CD4-positive, CD25-positive, alpha-beta regulatory T cell (primary cell): ENCODE measurements around the gene AUTS2. TPM values are rescaled to one million over a fixed set of nuclear protein-coding genes. Genes with fewer than 3 reads are reported as not detected.

ENCODE experiments used
- ATAC-seq, 2 donors: fragments of 150-1000 bp; cut with Tn5 transposase; one replicate each; pipeline ENCODE4 v1.10.0; 2021; ENCODE audit warnings: low read depth in 2 of 2, moderate number of reproducible peaks in 2 of 2, moderate library complexity in 1 of 2
- DNase-seq, 3 donors: peaks; one replicate each; pipeline versions ENCODE4 v3.0.0 to v3.0.0-alpha.2; 2012 to 2022; ENCODE audit warnings: mixed read lengths in 1 of 3
- H3K27ac ChIP-seq: one replicate; pipeline ENCODE4 v1.7.0; 2013; ENCODE audit warnings: mild to moderate bottlenecking, low read length; ENCODE audit not compliant: insufficient read depth, poor library complexity, severe bottlenecking
- H3K27me3 ChIP-seq: one replicate; pipeline ENCODE4 v1.7.0; 2013; ENCODE audit warnings: low read length; ENCODE audit not compliant: control insufficient read depth, insufficient read depth
- H3K36me3 ChIP-seq: one replicate; pipeline ENCODE4 v1.7.0; 2013; ENCODE audit warnings: mild to moderate bottlenecking, low read length, moderate library complexity; ENCODE audit not compliant: control insufficient read depth, insufficient read depth
- H3K4me1 ChIP-seq: 2 replicates; pipeline ENCODE4 v1.7.0; 2013; ENCODE audit warnings: mild to moderate bottlenecking, low read length; ENCODE audit not compliant: insufficient read depth, control insufficient read depth, poor library complexity, severe bottlenecking
- H3K4me3 ChIP-seq: one replicate; pipeline ENCODE4 v1.7.0; 2013; ENCODE audit warnings: low read depth, mild to moderate bottlenecking, low read length, moderate library complexity
- H3K9me3 ChIP-seq, 2 experiments: 1 replicate in 1 of 2; 2 replicates in 1 of 2; pipeline ENCODE4 v1.7.0; 2013; ENCODE audit warnings: low read length in 2 of 2, mild to moderate bottlenecking in 1 of 2, moderate library complexity in 1 of 2; ENCODE audit not compliant: control insufficient read depth in 2 of 2
- H3K27ac Mint-ChIP-seq, 3 donors: one replicate each; pipeline ENCODE4 v1.8.0; 2020 to 2022; ENCODE audit warnings: mild to moderate bottlenecking in 3 of 3, mixed read lengths in 3 of 3, moderate library complexity in 2 of 3
- H3K27me3 Mint-ChIP-seq: one replicate; pipeline ENCODE4 v1.8.0; 2022; ENCODE audit warnings: mild to moderate bottlenecking, mixed read lengths
- H3K36me3 Mint-ChIP-seq: one replicate; pipeline ENCODE4 v1.8.0; 2020; ENCODE audit warnings: mixed read lengths
- H3K4me1 Mint-ChIP-seq, 4 donors: one replicate each; pipeline ENCODE4 v1.8.0; 2020 to 2022; ENCODE audit warnings: mixed read lengths in 4 of 4, mild to moderate bottlenecking in 1 of 4
- H3K4me3 Mint-ChIP-seq, 4 donors: one replicate each; pipeline ENCODE4 v1.8.0; 2020 to 2022; ENCODE audit warnings: mild to moderate bottlenecking in 4 of 4, mixed read lengths in 4 of 4, moderate library complexity in 3 of 4
- H3K9me3 Mint-ChIP-seq, 7 donors: one replicate each; pipeline ENCODE4 v1.8.0; 2020 to 2022; ENCODE audit warnings: mixed read lengths in 7 of 7, mild to moderate bottlenecking in 3 of 7, moderate library complexity in 2 of 7
- polyA plus RNA-seq, 4 donors: library from polyadenylated mRNA; unstranded; fragments of 300-500 nt; fragmentation: Illumina TruSeq; gene quantifications; one replicate each; pipeline ENCODE4 v1.2.3, GENCODE V29; 2021
- total RNA-seq: library from RNA; stranded (reverse); gene quantifications from one replicate; pipeline ENCODE4 v1.2.3, GENCODE V29; 2022

The AUTS2 gene
- total and polyA plus RNA-seq, 5 donors from 2014 or later = 0.47 to 32.4 (median 0.74) TPM

DNA sequence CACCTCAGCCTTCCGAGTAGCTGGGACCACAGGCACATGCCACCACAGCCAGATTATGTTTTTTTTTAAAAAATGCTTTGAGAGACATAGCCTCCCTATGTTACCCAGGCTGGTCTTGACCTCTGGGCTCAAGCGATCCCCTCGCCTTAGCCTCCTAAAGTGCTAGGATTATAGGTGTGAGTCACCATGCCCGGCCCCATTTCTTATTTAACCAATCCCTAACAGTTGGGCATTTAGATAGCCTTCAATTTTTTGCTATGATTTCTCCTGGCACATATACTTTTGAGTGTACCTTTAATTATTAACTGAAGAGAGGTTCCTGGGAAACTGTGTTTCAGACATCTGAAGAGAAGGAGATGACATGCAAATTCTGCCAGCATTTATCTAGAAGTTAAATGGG lies 22.6 kb upstream of the AUTS2 start:
- H3K36me3 ChIP-seq = no peaks in the 10 kb centered on the region
- Mint-ChIP-seq H3K36me3 (no peaks in the 10 kb centered on the region), H3K9me3 (peaks cover 0 to under 1% (median 0%) of the 10 kb centered on the region in 7 donors), H3K27ac (no peak overlapping the region), H3K27me3 (peaks cover 4% of the 10 kb centered on the region), H3K4me3 (no peak overlapping the region), H3K4me1 (no peaks in the 10 kb centered on the region)
- no peak for ATAC-seq
- no peak overlapping the region for H3K27ac ChIP-seq
- no peaks in the 10 kb centered on the region for H3K27me3 ChIP-seq
- no peaks in the 10 kb centered on the region for H3K9me3 ChIP-seq
- no peak for DNase-seq
- no peak overlapping the region for H3K4me3 ChIP-seq
- H3K4me1 ChIP-seq = no peaks in the 10 kb centered on the region

DNA sequence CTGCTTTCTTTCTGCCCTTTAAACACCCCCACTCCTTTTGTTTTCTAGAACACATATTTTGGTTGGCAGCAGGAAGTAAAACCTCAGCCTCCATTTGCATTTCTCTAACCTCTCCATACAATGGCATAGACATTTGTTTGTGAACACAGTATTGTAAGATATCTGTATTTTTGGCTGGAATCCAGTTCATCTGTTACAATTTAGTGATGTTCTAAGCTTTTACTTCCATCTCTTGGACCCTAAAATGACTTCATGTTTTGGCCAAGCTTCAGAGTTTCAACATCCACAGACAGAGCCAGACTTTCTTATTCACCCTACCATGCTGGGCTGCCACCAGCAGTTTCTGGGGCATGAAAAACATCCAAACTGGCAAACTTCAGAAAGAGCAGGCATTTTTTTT lies 21.1 kb upstream of the AUTS2 start:
- Histone ChIP-seq H3K4me1 (no peaks in the 10 kb centered on the region), H3K27ac (no peak overlapping the region), H3K4me3 (no peak overlapping the region), H3K9me3 (no peaks in the 10 kb centered on the region), H3K36me3 (no peaks in the 10 kb centered on the region), H3K27me3 (no peaks in the 10 kb centered on the region)
- Mint-ChIP-seq H3K4me1 (no peaks in the 10 kb centered on the region), H3K9me3 (peaks cover 0 to 1% (median 0%) of the 10 kb centered on the region in 7 donors), H3K27ac (no peak overlapping the region), H3K36me3 (no peaks in the 10 kb centered on the region), H3K4me3 (no peak overlapping the region), H3K27me3 (peaks cover 4% of the 10 kb centered on the region)
- DNase-seq (no peak), ATAC-seq (no peak)

- Histone ChIP-seq H3K4me1 (no peaks in the 10 kb centered on the region), H3K27me3 (no peaks in the 10 kb centered on the region), H3K27ac (no peak overlapping the region), H3K4me3 (no peak overlapping the region), H3K36me3 (no peaks in the 10 kb centered on the region), H3K9me3 (no peaks in the 10 kb centered on the region)
- Mint-ChIP-seq H3K27me3 (no peaks in the 10 kb centered on the region), H3K4me1 (peaks cover 0 to 6% (median 0%) of the 10 kb centered on the region in 4 donors), H3K4me3 (no peak overlapping the region), H3K27ac (no peak overlapping the region), H3K36me3 (no peaks in the 10 kb centered on the region), H3K9me3 (peaks cover 0 to 6% (median 0%) of the 10 kb centered on the region in 7 donors)
- no peak for ATAC-seq
- no peak for DNase-seq
These were observed 13.1 kb upstream of the AUTS2 start for GRCh38 chr7:69585169-69585568.

DNA sequence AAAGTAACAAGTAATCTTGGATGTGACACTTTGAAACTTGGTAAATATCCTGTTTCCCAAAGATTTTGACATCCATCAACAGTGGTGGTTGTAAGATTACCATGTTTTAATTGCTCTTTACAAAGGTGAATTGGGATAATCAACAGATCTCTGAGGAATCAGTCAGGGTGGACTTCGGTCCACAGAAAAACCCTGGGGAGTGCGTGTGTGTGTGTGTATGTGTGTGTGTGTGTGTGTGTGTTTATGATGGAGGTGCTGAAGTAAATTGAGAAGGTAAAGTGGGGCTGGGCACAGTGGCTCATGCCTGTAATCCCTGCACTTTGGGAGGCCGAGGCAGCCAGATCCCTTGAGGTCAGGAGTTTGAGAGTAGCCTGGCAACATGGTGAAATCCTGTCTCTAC lies 12.0 kb upstream of the AUTS2 start:
- H3K4me3 Mint-ChIP-seq = no peak overlapping the region
- H3K27me3 Mint-ChIP-seq = peaks cover 8% of the 10 kb centered on the region
- no peak overlapping the region for H3K27ac ChIP-seq
- ATAC-seq (no peak), DNase-seq (no peak)
- H3K36me3 Mint-ChIP-seq = no peaks in the 10 kb centered on the region
- peaks cover 0 to 6% (median 1%) of the 10 kb centered on the region in 7 donors for H3K9me3 Mint-ChIP-seq
- peaks cover 0 to 6% (median 0%) of the 10 kb centered on the region in 4 donors for H3K4me1 Mint-ChIP-seq
- H3K27ac Mint-ChIP-seq = peak overlapping the region in 1 of 3 donors; percentile 1
- H3K9me3 ChIP-seq = no peaks in the 10 kb centered on the region
- H3K27me3 ChIP-seq = no peaks in the 10 kb centered on the region
- no peaks in the 10 kb centered on the region for H3K36me3 ChIP-seq
- no peak overlapping the region for H3K4me3 ChIP-seq
- no peaks in the 10 kb centered on the region for H3K4me1 ChIP-seq

GRCh38 chr7:69588773-69589172 lies 9.5 kb upstream of the AUTS2 start:
- Mint-ChIP-seq H3K4me1 (peaks cover 0 to 6% (median 0%) of the 10 kb centered on the region in 4 donors), H3K27ac (no peak overlapping the region)
- no peak for ATAC-seq

GRCh38 chr7:69591805-69592204 lies 6.5 kb upstream of the AUTS2 start:
- Histone ChIP-seq H3K27ac (no peak overlapping the region), H3K4me3 (no peak overlapping the region), H3K27me3 (peaks cover 9% of the 10 kb centered on the region), H3K36me3 (no peaks in the 10 kb centered on the region), H3K4me1 (no peaks in the 10 kb centered on the region), H3K9me3 (no peaks in the 10 kb centered on the region)
- H3K4me3 Mint-ChIP-seq = no peak overlapping the region
- peaks cover 26% of the 10 kb centered on the region for H3K27me3 Mint-ChIP-seq
- H3K36me3 Mint-ChIP-seq = no peaks in the 10 kb centered on the region
- H3K4me1 Mint-ChIP-seq = peaks cover 0 to 2% (median under 1%) of the 10 kb centered on the region in 4 donors
- peaks cover 0 to 4% (median 1%) of the 10 kb centered on the region in 7 donors for H3K9me3 Mint-ChIP-seq
- no peak for ATAC-seq
- no peak overlapping the region for H3K27ac Mint-ChIP-seq
- no peak for DNase-seq

More at GRCh38 chr7:69588773-69589172, 9.5 kb upstream of the AUTS2 start:
- Mint-ChIP-seq H3K27me3 (peaks cover 14% of the 10 kb centered on the region), H3K4me3 (no peak overlapping the region), H3K9me3 (peaks cover 0 to 4% (median 2%) of the 10 kb centered on the region in 7 donors), H3K36me3 (no peaks in the 10 kb centered on the region)
- H3K4me3 ChIP-seq = no peak overlapping the region
- no peak for DNase-seq
- no peak overlapping the region for H3K27ac ChIP-seq
- no peaks in the 10 kb centered on the region for H3K36me3 ChIP-seq
- no peaks in the 10 kb centered on the region for H3K9me3 ChIP-seq
- no peaks in the 10 kb centered on the region for H3K4me1 ChIP-seq
- H3K27me3 ChIP-seq = no peaks in the 10 kb centered on the region

- Mint-ChIP-seq H3K27me3 (peaks cover 31% of the 10 kb centered on the region), H3K36me3 (no peaks in the 10 kb centered on the region), H3K27ac (no peak overlapping the region), H3K4me3 (no peak overlapping the region), H3K9me3 (peaks cover 0 to 4% (median 2%) of the 10 kb centered on the region in 7 donors), H3K4me1 (peaks cover 0 to 4% (median 3%) of the 10 kb centered on the region in 4 donors)
- H3K36me3 ChIP-seq = no peaks in the 10 kb centered on the region
- DNase-seq (no peak), ATAC-seq (no peak)
- H3K27ac ChIP-seq = no peak overlapping the region
- H3K9me3 ChIP-seq = no peaks in the 10 kb centered on the region
- no peak overlapping the region for H3K4me3 ChIP-seq
- peaks cover under 1% of the 10 kb centered on the region for H3K4me1 ChIP-seq
- H3K27me3 ChIP-seq = peaks cover 10% of the 10 kb centered on the region
These were observed 4.8 kb upstream of the AUTS2 start for GRCh38 chr7:69593511-69593910.

- Histone ChIP-seq H3K27me3 (peaks cover 10% of the 10 kb centered on the region), H3K4me3 (no peak overlapping the region), H3K27ac (no peak overlapping the region), H3K9me3 (no peaks in the 10 kb centered on the region), H3K36me3 (no peaks in the 10 kb centered on the region), H3K4me1 (peaks cover 18% of the 10 kb centered on the region)
- peaks cover 37% of the 10 kb centered on the region for H3K27me3 Mint-ChIP-seq
- H3K36me3 Mint-ChIP-seq = no peaks in the 10 kb centered on the region
- DNase-seq (no peak), ATAC-seq (no peak)
- no peak overlapping the region for H3K27ac Mint-ChIP-seq
- peaks cover 0 to 16% (median 4%) of the 10 kb centered on the region in 4 donors for H3K4me1 Mint-ChIP-seq
- peaks cover 0 to 4% (median 2%) of the 10 kb centered on the region in 7 donors for H3K9me3 Mint-ChIP-seq
- H3K4me3 Mint-ChIP-seq = no peak overlapping the region
These were observed 2.9 kb upstream of the AUTS2 start for GRCh38 chr7:69595415-69595814.
